K562 (cell line): ENCODE measurements around the gene PDE4D. TPM values are rescaled to one million over a fixed set of nuclear protein-coding genes. Genes with fewer than 3 reads are reported as not detected.

ENCODE experiments used
- ATAC-seq: fragments of 200-7000 bp; cut with Tn5 transposase; 3 replicates; pipeline ENCODE4 v1.9.1; 2020; ENCODE audit warnings: moderate library complexity
- BruUV-seq: library from RNA; stranded (reverse); fragments of 400-500 nt; replicated peaks from 2 replicates; lab custom pipeline; 2021; lab: Mats Ljungman, UMichigan
- CTCF ChIA-PET: fragments of 300-600 bp; formaldehyde crosslinking; extraction: SDS; loops from one replicate; lab custom pipeline; 2021; ENCODE audit warnings: low intra/inter-chr PET ratio; lab: Yijun Ruan, JAX
- POLR2A ChIA-PET: fragments of 300-600, 350-650 bp; sonication (Branson Sonifier 250); formaldehyde crosslinking; extraction: SDS; loops from one replicate; lab custom pipeline; 2021; ENCODE audit warnings: antibody characterized with exemption, inconsistent platforms; lab: Yijun Ruan, JAX
- DNase-seq, 4 experiments: peaks; one replicate each; pipeline versions ENCODE4 v3.0.0 to v3.0.0-alpha.2; 2011 to 2018; ENCODE audit warnings: low spot score in 3 of 4, mixed read lengths in 3 of 4; ENCODE audit errors: extremely low read depth in 1 of 4
- FAIRE-seq: peaks from 2 replicates; lab custom pipeline; 2011; peaks lifted over from hg19 to GRCh38; lab: Jason Lieb, UNC
- H2AFZ ChIP-seq: 2 replicates; pipeline ENCODE4 v1.6.0; 2011; ENCODE audit warnings: low read depth, low read length, control low read depth, inconsistent platforms
- H3K27ac ChIP-seq: fragments of 200-600 bp; 3 replicates; pipeline ENCODE4 v1.8.0; 2011; ENCODE audit warnings: low read depth, mild to moderate bottlenecking, control low read depth, inconsistent platforms, low read length, moderate library complexity, mixed read lengths; ENCODE audit errors: extremely low read depth
- H3K27me3 ChIP-seq, 2 experiments: fragments of 300-600 bp in 1 of 2; 2 replicates in 1 of 2; 3 replicates in 1 of 2; pipeline versions ENCODE4 v1.6.0 to v1.8.0; 2011; ENCODE audit warnings: inconsistent platforms in 2 of 2, low read length in 2 of 2, mild to moderate bottlenecking in 1 of 2, mixed read lengths in 1 of 2, moderate library complexity in 1 of 2; ENCODE audit not compliant: control insufficient read depth in 2 of 2, insufficient read depth in 2 of 2
- H3K36me3 ChIP-seq: fragments of 300-600 bp; 3 replicates; pipeline ENCODE4 v1.8.0; 2011; ENCODE audit warnings: mild to moderate bottlenecking, low read length, inconsistent platforms; ENCODE audit not compliant: control insufficient read depth, insufficient read depth
- H3K4me1 ChIP-seq, 2 experiments: fragments of 200-600 bp in 1 of 2; replicated peaks in 1 of 2; 2 replicates in 1 of 2; 3 replicates in 1 of 2; pipeline versions ENCODE4 v1.5.1 to v1.8.0; 2011; ENCODE audit warnings: inconsistent platforms in 2 of 2, low read length in 2 of 2, mild to moderate bottlenecking in 1 of 2, mixed read lengths in 1 of 2, moderate library complexity in 1 of 2; ENCODE audit not compliant: control insufficient read depth in 2 of 2, insufficient read depth in 2 of 2
- H3K4me2 ChIP-seq: 2 replicates; pipeline ENCODE4 v1.6.1; 2011; ENCODE audit warnings: low read length, control low read depth, inconsistent platforms, mixed read lengths; ENCODE audit not compliant: insufficient read depth
- H3K4me3 ChIP-seq: fragments of 200-600 bp; sonication (generic), shearing (Covaris generic); 2 replicates; pipeline ENCODE4 v1.5.1; 2016; ENCODE audit warnings: control low read depth, inconsistent platforms
- H3K79me2 ChIP-seq: fragments of 200-600 bp; 3 replicates; pipeline ENCODE4 v1.8.0; 2011; ENCODE audit warnings: low read length, inconsistent platforms; ENCODE audit not compliant: control insufficient read depth, insufficient read depth
- H3K9ac ChIP-seq, 2 experiments: 2 replicates each; pipeline versions ENCODE4 v1.6.0 to v1.6.1; 2011; ENCODE audit warnings: low read depth in 2 of 2, low read length in 2 of 2, control low read depth in 1 of 2, inconsistent platforms in 1 of 2, mild to moderate bottlenecking in 1 of 2, mixed read lengths in 1 of 2; ENCODE audit not compliant: insufficient read depth in 1 of 2
- H3K9me1 ChIP-seq: one replicate; pipeline ENCODE4 v1.6.0; 2011; ENCODE audit warnings: inconsistent platforms, mild to moderate bottlenecking, low read length, moderate library complexity; ENCODE audit not compliant: control insufficient read depth, insufficient read depth
- H3K9me3 ChIP-seq: replicated peaks from 2 replicates; pipeline ENCODE4 v1.5.1; 2011; ENCODE audit warnings: low read depth, low read length, inconsistent platforms; ENCODE audit not compliant: control insufficient read depth, insufficient read depth
- H4K20me1 ChIP-seq: replicated peaks from 2 replicates; pipeline ENCODE4 v1.6.1; 2011; ENCODE audit warnings: low read length, inconsistent platforms, mixed read lengths; ENCODE audit not compliant: control insufficient read depth, insufficient read depth
- DEAF1 ChIP-seq: fragments of 450-650 bp; formaldehyde crosslinking; IDR thresholded peaks from 2 replicates; pipeline ENCODE4 v1.4.0; 2020; ENCODE audit warnings: mild to moderate bottlenecking, moderate library complexity
- GTF2F1 ChIP-seq: IDR thresholded peaks from 2 replicates; pipeline ENCODE4 v1.6.1; 2011; ENCODE audit warnings: low read depth, low read length, improper control_type of control experiment
- KDM1A ChIP-seq, 2 experiments: fragments of 450-650 bp; IDR thresholded peaks; 2 replicates each; pipeline ENCODE4 v1.6.1; 2016; ENCODE audit warnings: mild to moderate bottlenecking in 2 of 2
- MCM7 ChIP-seq, 2 experiments: fragments of 450-650 bp; IDR thresholded peaks; 2 replicates each; pipeline ENCODE4 v1.6.1; 2016 to 2018
- RAD21 ChIP-seq, 2 experiments: fragments of 250-450 bp in 1 of 2; fragments of 450-650 bp in 1 of 2; sonication (Bioruptor Pico) in 1 of 2; formaldehyde crosslinking in 1 of 2; IDR thresholded peaks in 1 of 2; conservative IDR thresholded peaks in 1 of 2; 2 replicates each; pipeline versions ENCODE4 v1.4.0 to v1.8.0; 2020 to 2022; ENCODE audit warnings: mild to moderate bottlenecking in 2 of 2, moderate library complexity in 1 of 2
- REST ChIP-seq, 2 experiments: fragments of 450-650 bp; formaldehyde crosslinking in 1 of 2; IDR thresholded peaks; 2 replicates each; pipeline versions ENCODE4 v1.4.0 to v1.6.1; 2014 to 2020; ENCODE audit warnings: mild to moderate bottlenecking in 2 of 2, borderline replicate concordance in 1 of 2, low read depth in 1 of 2
- RFX1 ChIP-seq: fragments of 450-650 bp; IDR thresholded peaks from 2 replicates; pipeline ENCODE4 v1.6.1; 2016; ENCODE audit warnings: mild to moderate bottlenecking, moderate library complexity
- SMARCE1 ChIP-seq: fragments of 450-650 bp; IDR thresholded peaks from 2 replicates; pipeline ENCODE4 v1.7.1; 2016; ENCODE audit warnings: mild to moderate bottlenecking
- SMC3 ChIP-seq: conservative IDR thresholded peaks from 2 replicates; pipeline ENCODE4 v1.6.1; 2011; ENCODE audit warnings: low read depth, low read length, improper control_type of control experiment; ENCODE audit not compliant: insufficient read depth
- U2AF2 ChIP-seq: fragments of 200-400 bp; formaldehyde crosslinking; optimal IDR thresholded peaks from 2 replicates; pipeline ENCODE3; 2017; ENCODE audit warnings: low read depth, mild to moderate bottlenecking, low read length
- ZNF24 ChIP-seq: fragments of 450-650 bp; IDR thresholded peaks from 2 replicates; pipeline ENCODE4 v1.6.1; 2016
- ZNF584 ChIP-seq: fragments of 200-800 bp; sonication (Bioruptor generic); IDR thresholded peaks from 2 replicates; pipeline ENCODE4 v1.6.1; 2016; ENCODE audit warnings: low read depth, mild to moderate bottlenecking, missing genetic modification characterization, missing compliant biosample characterization
- WGBS: fragments of 100-300 bp; shearing (Covaris generic); methylation state at CpG from one replicate; pipeline ENCODE4 v1.1.6; 2016; ENCODE audit warnings: low coverage, mixed read lengths; ENCODE audit not compliant: insufficient coverage; ENCODE audit errors: missing lambda C conversion rate; 5-methylcytosine and 5-hydroxymethylcytosine counted together
- in situ Hi-C: fragments of 300-500 bp; cut with MboI; formaldehyde crosslinking; loops from 4 replicates; pipeline ENCODE4 v1.15.0; 2018; ENCODE audit warnings: inconsistent platforms, mixed read lengths
- intact Hi-C: fragments of 100-400 bp; cut with micrococcal nuclease; formaldehyde crosslinking; loops from 2 replicates; pipeline ENCODE4 v1.14.2; 2022
- polyA plus RNA-seq, 8 experiments: library from polyadenylated mRNA; depleted of rRNA in 4 of 8; stranded (reverse) in 5 of 8; unstranded in 3 of 8; fragments of >200 nt; fragmentation: Nextera tagmentation in 2 of 8; fragmentation: Illumina TruSeq in 1 of 8; extraction: Ambion mirVana in 2 of 8; extraction: Trizol in 1 of 8; gene quantifications; 2 replicates each; pipeline versions ENCODE4 v1.2.1 to v1.2.3, GENCODE V29; 2011 to 2014; ENCODE audit warnings: inconsistent platforms in 1 of 8, missing spikeins in 1 of 8
- total RNA-seq, 7 experiments: library from RNA; depleted of rRNA in 6 of 7; stranded (reverse); fragments of >200 nt in 6 of 7; fragmentation: Illumina TruSeq in 2 of 7; extraction: Trizol in 2 of 7; gene quantifications; 2 replicates each; pipeline versions ENCODE4 v1.2.1 to v1.2.3, GENCODE V29; 2011 to 2021; ENCODE audit warnings: low replicate concordance in 1 of 7

The PDE4D gene
- total and polyA plus RNA-seq, 9 of the 15 experiments (the other 6 are each of a cell fraction or from before 2014, with no cell fraction given), result 0.04 to 0.46 (median 0.13) TPM

GRCh38 chr5:59188419-59189225, 704.9 kb downstream of the PDE4D start:
- in situ Hi-C loops (loop anchor here (10.0 kb wide), 2 partner anchors 486 to 616 kb away; no protein-coding TSS in a partner anchor), intact Hi-C loops (loop anchor here (1.0 to 2.0 kb wide), 3 partner anchors 192 to 612 kb away; no protein-coding TSS in a partner anchor)
- no peak overlapping the region for H3K27ac ChIP-seq
- WGBS, result 2% methylated on average over 16 of the region's 16 CpGs
- H4K20me1 ChIP-seq, result no peaks in the 10 kb centered on the region
- peak; percentile 82 for ATAC-seq
- CTCF ChIA-PET, result interaction anchor here (0.6 to 1.2 kb wide), 6 partner anchors 135 to 613 kb away, joined by 3 to 6 read pairs (median 4); no protein-coding TSS in a partner anchor
- H3K4me1 ChIP-seq, result no peaks in the 10 kb centered on the region
- H3K4me2 ChIP-seq, result no peak overlapping the region
- DNase-seq, result peak; percentile 59 to 73 (median 69)
- FAIRE-seq, result peak; percentile 77
- H3K9ac ChIP-seq, result no peak overlapping the region
- 0 out of 2 replicates have a peak overlapping the region, but pooled peaks have one; percentile 49 for H2AFZ ChIP-seq
- no peaks in the 10 kb centered on the region for H3K79me2 ChIP-seq
- no peaks in the 10 kb centered on the region for H3K27me3 ChIP-seq
- H3K4me3 ChIP-seq, result no peak overlapping the region
- no peaks in the 10 kb centered on the region for H3K9me1 ChIP-seq
- no TSS peak for BruUV-seq
- POLR2A ChIA-PET, result no interaction called here
- H3K9me3 ChIP-seq, result no peaks in the 10 kb centered on the region
- H3K36me3 ChIP-seq, result no peaks in the 10 kb centered on the region
- TF ChIP-seq SMC3 (peak; percentile 60), ZNF24 (peak; percentile 82), RAD21 (CRISPR knock-in tag; conservative IDR thresholded peaks at IDR 0.05 in 1 of 2, IDR thresholded peaks at IDR 0.05 in 1 of 2) (peak; percentile 62 to 79), RFX1 (no peak), DEAF1 (CRISPR knock-in tag) (peak; percentile 56; the same call in 1 of the 2 replicates), GTF2F1 (no peak), ZNF584 (CRISPR knock-in tag) (no peak), SMARCE1 (no peak), U2AF2 (no peak), MCM7 (IDR thresholded peaks at IDR 0.05) (no peak), REST (IDR thresholded peaks at IDR 0.05; ENCODE audit: borderline replicate concordance) (peak; percentile 58; the same call in 1 of the 2 replicates), REST (CRISPR knock-in tag; IDR thresholded peaks at IDR 0.05; ENCODE audit: low read depth) (no peak), KDM1A (IDR thresholded peaks at IDR 0.05) (no peak)
